WTC11 (cell line): ENCODE data around the gene NFS1. TPM values are rescaled to one million over a fixed set of nuclear protein-coding genes. Genes with fewer than 3 reads are reported as not detected.

Experiments used
- CBFB ChIP-seq: sonication (generic); formaldehyde crosslinking; IDR thresholded peaks from 2 replicates; pipeline ENCODE4 v1.8.1; 2022; ENCODE audit warnings: mild to moderate bottlenecking, low read depth, missing genetic modification reagents
- CREB1 ChIP-seq: sonication (generic); formaldehyde crosslinking; IDR thresholded peaks from 2 replicates; pipeline ENCODE4 v1.8.0; 2023; ENCODE audit warnings: mild to moderate bottlenecking, missing genetic modification reagents
- ESRRA ChIP-seq: sonication (generic); formaldehyde crosslinking; IDR thresholded peaks from 2 replicates; pipeline ENCODE4 v1.8.1; 2022; ENCODE audit warnings: mild to moderate bottlenecking, missing genetic modification reagents, borderline replicate concordance
- FOXJ3 ChIP-seq: sonication (generic); formaldehyde crosslinking; IDR thresholded peaks from 2 replicates; pipeline ENCODE4 v1.9.0; 2021; ENCODE audit warnings: missing genetic modification reagents, mild to moderate bottlenecking, borderline replicate concordance
- GTF2I ChIP-seq: fragments of 250-450 bp; sonication (Bioruptor Pico); conservative IDR thresholded peaks from 2 replicates; pipeline ENCODE4 v1.4.0; 2021; ENCODE audit warnings: mild to moderate bottlenecking
- JUN ChIP-seq: sonication (generic); formaldehyde crosslinking; IDR thresholded peaks from 2 replicates; pipeline ENCODE4 v1.8.0; 2023; ENCODE audit warnings: mild to moderate bottlenecking, missing genetic modification reagents
- MXD4 ChIP-seq: fragments of 250-450 bp; sonication (Bioruptor Pico); IDR thresholded peaks from 2 replicates; pipeline ENCODE4 v1.8.0; 2021; ENCODE audit warnings: mild to moderate bottlenecking, moderate library complexity, borderline replicate concordance
- MYBL2 ChIP-seq: sonication (generic); formaldehyde crosslinking; IDR thresholded peaks from 2 replicates; pipeline ENCODE4 v1.8.1; 2023; ENCODE audit warnings: mild to moderate bottlenecking, moderate library complexity, missing genetic modification reagents
- NFE2L1 ChIP-seq: sonication (generic); formaldehyde crosslinking; IDR thresholded peaks from 2 replicates; pipeline ENCODE4 v1.8.1; 2023; ENCODE audit warnings: missing genetic modification reagents
- NFYB ChIP-seq: sonication (generic); formaldehyde crosslinking; conservative IDR thresholded peaks from 2 replicates; pipeline ENCODE4 v1.8.0; 2022; ENCODE audit warnings: low read depth, missing genetic modification reagents
- NR1H2 ChIP-seq: sonication (generic); formaldehyde crosslinking; IDR thresholded peaks from 2 replicates; pipeline ENCODE4 v1.9.0; 2021; ENCODE audit warnings: mild to moderate bottlenecking, moderate library complexity, missing genetic modification reagents
- NR2C2 ChIP-seq: sonication (generic); formaldehyde crosslinking; IDR thresholded peaks from 2 replicates; pipeline ENCODE4 v1.8.0; 2022; ENCODE audit warnings: mild to moderate bottlenecking, missing genetic modification reagents
- OVOL2 ChIP-seq: fragments of 250-450 bp; sonication (Bioruptor Pico); IDR thresholded peaks from 2 replicates; pipeline ENCODE4 v1.9.0; 2021; ENCODE audit warnings: mild to moderate bottlenecking, borderline replicate concordance
- PRRX2 ChIP-seq: fragments of 250-450 bp; sonication (Bioruptor Pico); IDR thresholded peaks from 2 replicates; pipeline ENCODE4 v1.8.0; 2021; ENCODE audit warnings: mild to moderate bottlenecking
- RELA ChIP-seq: sonication (generic); formaldehyde crosslinking; IDR thresholded peaks from 2 replicates; pipeline ENCODE4 v1.8.1; 2022; ENCODE audit warnings: missing genetic modification reagents, mild to moderate bottlenecking, borderline replicate concordance
- SMAD4 ChIP-seq: sonication (generic); formaldehyde crosslinking; IDR thresholded peaks from 2 replicates; pipeline ENCODE4 v1.8.0; 2022; ENCODE audit warnings: mild to moderate bottlenecking, missing genetic modification reagents
- TP53 ChIP-seq: sonication (generic); formaldehyde crosslinking; IDR thresholded peaks from 2 replicates; pipeline ENCODE4 v1.8.1; 2023; ENCODE audit warnings: mild to moderate bottlenecking, missing genetic modification reagents
- ZNF317 ChIP-seq: sonication (generic); formaldehyde crosslinking; IDR thresholded peaks from 2 replicates; pipeline ENCODE4 v1.8.1; 2023; ENCODE audit warnings: low read depth, mild to moderate bottlenecking, moderate library complexity, missing genetic modification reagents, borderline replicate concordance
- ZNF396 ChIP-seq: fragments of 250-450 bp; sonication (Bioruptor Pico); IDR thresholded peaks from 2 replicates; pipeline ENCODE4 v1.8.0; 2021; ENCODE audit warnings: mild to moderate bottlenecking, moderate library complexity, borderline replicate concordance
- ZNF671 ChIP-seq: fragments of 250-450 bp; sonication (Bioruptor Pico); IDR thresholded peaks from 2 replicates; pipeline ENCODE4 v1.8.0; 2021; ENCODE audit warnings: mild to moderate bottlenecking
- total RNA-seq: library from RNA; stranded (reverse); gene quantifications from 3 replicates; pipeline ENCODE4 v1.2.3, GENCODE V29; 2021
- TF ChIP-seq, protein P1 (sequence below): fragments of 200-600 bp; IDR thresholded peaks from 2 replicates; pipeline ENCODE4 v1.8.0; 2022; ENCODE audit warnings: antibody characterized with exemption
- TF ChIP-seq, protein P2 (sequence below): sonication (generic); formaldehyde crosslinking; IDR thresholded peaks from 2 replicates; pipeline ENCODE4 v1.8.1; 2022; ENCODE audit warnings: low read depth, mild to moderate bottlenecking, moderate library complexity, missing genetic modification reagents, borderline replicate concordance
- TF ChIP-seq, protein P3 (sequence below): fragments of 250-450 bp; sonication (Bioruptor Pico); IDR thresholded peaks from 2 replicates; pipeline ENCODE4 v1.8.0; 2021; ENCODE audit warnings: mild to moderate bottlenecking
- TF ChIP-seq, protein P4 (sequence below): sonication (generic); formaldehyde crosslinking; IDR thresholded peaks from 2 replicates; pipeline ENCODE4 v1.8.0; 2022; ENCODE audit warnings: mild to moderate bottlenecking, missing genetic modification reagents
- TF ChIP-seq, protein P5 (sequence below): sonication (generic); formaldehyde crosslinking; IDR thresholded peaks from 2 replicates; pipeline ENCODE4 v1.8.1; 2023; ENCODE audit warnings: mild to moderate bottlenecking, missing genetic modification reagents, moderate library complexity
- TF ChIP-seq, protein P6 (sequence below): sonication (generic); formaldehyde crosslinking; IDR thresholded peaks from 2 replicates; pipeline ENCODE4 v1.8.0; 2023; ENCODE audit warnings: missing genetic modification reagents
- TF ChIP-seq, protein P7 (sequence below): sonication (generic); formaldehyde crosslinking; conservative IDR thresholded peaks from 2 replicates; pipeline ENCODE4 v1.8.1; 2022; ENCODE audit warnings: mild to moderate bottlenecking, missing genetic modification reagents
- TF ChIP-seq, protein P8 (sequence below): sonication (generic); formaldehyde crosslinking; IDR thresholded peaks from 2 replicates; pipeline ENCODE4 v1.8.0; 2023; ENCODE audit warnings: missing genetic modification reagents, mild to moderate bottlenecking, borderline replicate concordance

NFS1 gene
- total RNA-seq, 1 experiment from 2014 or later = 36.1 TPM

DNA sequence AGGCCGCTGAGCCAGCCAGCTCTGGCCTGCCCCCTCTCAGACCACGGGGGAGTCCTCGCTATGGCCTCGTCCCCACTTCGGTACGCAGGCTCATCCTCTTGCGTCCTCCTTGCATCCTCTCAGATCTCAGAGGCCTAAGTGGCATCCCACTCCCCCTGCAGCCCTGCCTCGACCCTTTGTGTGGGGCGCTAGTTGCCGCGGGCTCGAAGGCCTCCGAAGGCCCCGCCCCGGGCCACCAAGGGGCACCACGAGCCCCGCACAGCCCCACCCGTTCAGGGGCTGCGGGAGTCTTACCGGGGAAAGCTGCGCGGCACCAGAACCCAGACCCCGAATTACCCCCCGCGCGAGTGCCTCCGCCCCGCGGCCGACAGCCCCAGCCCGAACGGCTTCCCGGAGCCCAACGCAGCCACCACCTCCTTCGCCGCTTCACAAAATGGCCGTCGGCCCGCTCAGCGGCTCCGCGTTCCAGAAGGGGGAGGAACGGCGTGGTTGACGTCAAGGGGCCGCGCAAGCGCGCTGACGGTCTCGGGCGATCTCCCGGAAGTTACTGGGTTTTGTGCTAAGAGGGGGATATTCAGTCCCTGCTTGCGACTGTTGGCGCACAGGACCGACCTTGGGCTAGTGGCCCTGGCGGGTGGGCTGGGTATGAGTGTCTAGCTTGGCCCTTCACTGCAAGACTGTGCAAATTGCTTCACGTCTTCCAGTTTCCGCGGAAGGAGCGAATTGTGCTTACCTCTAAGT is 34.5 kb downstream of the NFS1 start, which contains the start of the genes CPNE1 and RBM12 (continued):
- TF ChIP-seq ZNF317 (CRISPR knock-in tag) = no peak
- TF ChIP-seq MXD4 = no peak
- TF ChIP-seq ZNF671 (CRISPR knock-in tag) = no peak
- TF ChIP-seq ZNF396 (CRISPR knock-in tag) = no peak
- TF ChIP-seq CREB1 (CRISPR knock-in tag) = no peak
- no peak for TF ChIP-seq SMAD4 (CRISPR knock-in tag)
- 0 out of 2 replicates have a peak, but pooled peaks have one; percentile 27 for TF ChIP-seq NFE2L1 (CRISPR knock-in tag)
- no peak; the same call in 1 of the 2 replicates for TF ChIP-seq NR2C2 (CRISPR knock-in tag)
- TF ChIP-seq JUN (CRISPR knock-in tag) = no peak
- TF ChIP-seq, protein P1, sequence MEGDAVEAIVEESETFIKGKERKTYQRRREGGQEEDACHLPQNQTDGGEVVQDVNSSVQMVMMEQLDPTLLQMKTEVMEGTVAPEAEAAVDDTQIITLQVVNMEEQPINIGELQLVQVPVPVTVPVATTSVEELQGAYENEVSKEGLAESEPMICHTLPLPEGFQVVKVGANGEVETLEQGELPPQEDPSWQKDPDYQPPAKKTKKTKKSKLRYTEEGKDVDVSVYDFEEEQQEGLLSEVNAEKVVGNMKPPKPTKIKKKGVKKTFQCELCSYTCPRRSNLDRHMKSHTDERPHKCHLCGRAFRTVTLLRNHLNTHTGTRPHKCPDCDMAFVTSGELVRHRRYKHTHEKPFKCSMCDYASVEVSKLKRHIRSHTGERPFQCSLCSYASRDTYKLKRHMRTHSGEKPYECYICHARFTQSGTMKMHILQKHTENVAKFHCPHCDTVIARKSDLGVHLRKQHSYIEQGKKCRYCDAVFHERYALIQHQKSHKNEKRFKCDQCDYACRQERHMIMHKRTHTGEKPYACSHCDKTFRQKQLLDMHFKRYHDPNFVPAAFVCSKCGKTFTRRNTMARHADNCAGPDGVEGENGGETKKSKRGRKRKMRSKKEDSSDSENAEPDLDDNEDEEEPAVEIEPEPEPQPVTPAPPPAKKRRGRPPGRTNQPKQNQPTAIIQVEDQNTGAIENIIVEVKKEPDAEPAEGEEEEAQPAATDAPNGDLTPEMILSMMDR = no peak
- no peak for TF ChIP-seq FOXJ3 (CRISPR knock-in tag)
- TF ChIP-seq, protein P2, sequence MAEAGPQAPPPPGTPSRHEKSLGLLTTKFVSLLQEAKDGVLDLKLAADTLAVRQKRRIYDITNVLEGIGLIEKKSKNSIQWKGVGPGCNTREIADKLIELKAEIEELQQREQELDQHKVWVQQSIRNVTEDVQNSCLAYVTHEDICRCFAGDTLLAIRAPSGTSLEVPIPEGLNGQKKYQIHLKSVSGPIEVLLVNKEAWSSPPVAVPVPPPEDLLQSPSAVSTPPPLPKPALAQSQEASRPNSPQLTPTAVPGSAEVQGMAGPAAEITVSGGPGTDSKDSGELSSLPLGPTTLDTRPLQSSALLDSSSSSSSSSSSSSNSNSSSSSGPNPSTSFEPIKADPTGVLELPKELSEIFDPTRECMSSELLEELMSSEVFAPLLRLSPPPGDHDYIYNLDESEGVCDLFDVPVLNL (CRISPR knock-in tag) = no peak
- TF ChIP-seq NR1H2 (CRISPR knock-in tag) = no peak
- TF ChIP-seq, protein P3, sequence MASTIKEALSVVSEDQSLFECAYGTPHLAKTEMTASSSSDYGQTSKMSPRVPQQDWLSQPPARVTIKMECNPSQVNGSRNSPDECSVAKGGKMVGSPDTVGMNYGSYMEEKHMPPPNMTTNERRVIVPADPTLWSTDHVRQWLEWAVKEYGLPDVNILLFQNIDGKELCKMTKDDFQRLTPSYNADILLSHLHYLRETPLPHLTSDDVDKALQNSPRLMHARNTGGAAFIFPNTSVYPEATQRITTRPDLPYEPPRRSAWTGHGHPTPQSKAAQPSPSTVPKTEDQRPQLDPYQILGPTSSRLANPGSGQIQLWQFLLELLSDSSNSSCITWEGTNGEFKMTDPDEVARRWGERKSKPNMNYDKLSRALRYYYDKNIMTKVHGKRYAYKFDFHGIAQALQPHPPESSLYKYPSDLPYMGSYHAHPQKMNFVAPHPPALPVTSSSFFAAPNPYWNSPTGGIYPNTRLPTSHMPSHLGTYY (CRISPR knock-in tag) = no peak
- TF ChIP-seq, protein P4, sequence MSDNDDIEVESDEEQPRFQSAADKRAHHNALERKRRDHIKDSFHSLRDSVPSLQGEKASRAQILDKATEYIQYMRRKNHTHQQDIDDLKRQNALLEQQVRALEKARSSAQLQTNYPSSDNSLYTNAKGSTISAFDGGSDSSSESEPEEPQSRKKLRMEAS (CRISPR knock-in tag) = peak; percentile 86
- no peak for TF ChIP-seq ESRRA (CRISPR knock-in tag)
- no peak for TF ChIP-seq RELA (CRISPR knock-in tag)
- TF ChIP-seq CBFB = peak; percentile 96; the same call in 1 of the 2 replicates
- TF ChIP-seq PRRX2 (CRISPR knock-in tag) = no peak
- TF ChIP-seq, protein P5, sequence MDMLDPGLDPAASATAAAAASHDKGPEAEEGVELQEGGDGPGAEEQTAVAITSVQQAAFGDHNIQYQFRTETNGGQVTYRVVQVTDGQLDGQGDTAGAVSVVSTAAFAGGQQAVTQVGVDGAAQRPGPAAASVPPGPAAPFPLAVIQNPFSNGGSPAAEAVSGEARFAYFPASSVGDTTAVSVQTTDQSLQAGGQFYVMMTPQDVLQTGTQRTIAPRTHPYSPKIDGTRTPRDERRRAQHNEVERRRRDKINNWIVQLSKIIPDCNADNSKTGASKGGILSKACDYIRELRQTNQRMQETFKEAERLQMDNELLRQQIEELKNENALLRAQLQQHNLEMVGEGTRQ (CRISPR knock-in tag) = no peak; the same call in 1 of the 2 replicates
- no peak; the same call in 1 of the 2 replicates for TF ChIP-seq NFYB
- 0 out of 2 replicates have a peak, but pooled peaks have one; percentile 18 for TF ChIP-seq MYBL2
- TF ChIP-seq TP53 (CRISPR knock-in tag) = peak; percentile 91
- TF ChIP-seq, protein P6, sequence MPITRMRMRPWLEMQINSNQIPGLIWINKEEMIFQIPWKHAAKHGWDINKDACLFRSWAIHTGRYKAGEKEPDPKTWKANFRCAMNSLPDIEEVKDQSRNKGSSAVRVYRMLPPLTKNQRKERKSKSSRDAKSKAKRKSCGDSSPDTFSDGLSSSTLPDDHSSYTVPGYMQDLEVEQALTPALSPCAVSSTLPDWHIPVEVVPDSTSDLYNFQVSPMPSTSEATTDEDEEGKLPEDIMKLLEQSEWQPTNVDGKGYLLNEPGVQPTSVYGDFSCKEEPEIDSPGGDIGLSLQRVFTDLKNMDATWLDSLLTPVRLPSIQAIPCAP (CRISPR knock-in tag) = no peak
- TF ChIP-seq, protein P7, sequence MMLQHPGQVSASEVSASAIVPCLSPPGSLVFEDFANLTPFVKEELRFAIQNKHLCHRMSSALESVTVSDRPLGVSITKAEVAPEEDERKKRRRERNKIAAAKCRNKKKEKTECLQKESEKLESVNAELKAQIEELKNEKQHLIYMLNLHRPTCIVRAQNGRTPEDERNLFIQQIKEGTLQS = no peak
- TF ChIP-seq GTF2I (CRISPR knock-in tag) = no peak
- TF ChIP-seq OVOL2 (CRISPR knock-in tag) = no peak
- TF ChIP-seq, protein P8, sequence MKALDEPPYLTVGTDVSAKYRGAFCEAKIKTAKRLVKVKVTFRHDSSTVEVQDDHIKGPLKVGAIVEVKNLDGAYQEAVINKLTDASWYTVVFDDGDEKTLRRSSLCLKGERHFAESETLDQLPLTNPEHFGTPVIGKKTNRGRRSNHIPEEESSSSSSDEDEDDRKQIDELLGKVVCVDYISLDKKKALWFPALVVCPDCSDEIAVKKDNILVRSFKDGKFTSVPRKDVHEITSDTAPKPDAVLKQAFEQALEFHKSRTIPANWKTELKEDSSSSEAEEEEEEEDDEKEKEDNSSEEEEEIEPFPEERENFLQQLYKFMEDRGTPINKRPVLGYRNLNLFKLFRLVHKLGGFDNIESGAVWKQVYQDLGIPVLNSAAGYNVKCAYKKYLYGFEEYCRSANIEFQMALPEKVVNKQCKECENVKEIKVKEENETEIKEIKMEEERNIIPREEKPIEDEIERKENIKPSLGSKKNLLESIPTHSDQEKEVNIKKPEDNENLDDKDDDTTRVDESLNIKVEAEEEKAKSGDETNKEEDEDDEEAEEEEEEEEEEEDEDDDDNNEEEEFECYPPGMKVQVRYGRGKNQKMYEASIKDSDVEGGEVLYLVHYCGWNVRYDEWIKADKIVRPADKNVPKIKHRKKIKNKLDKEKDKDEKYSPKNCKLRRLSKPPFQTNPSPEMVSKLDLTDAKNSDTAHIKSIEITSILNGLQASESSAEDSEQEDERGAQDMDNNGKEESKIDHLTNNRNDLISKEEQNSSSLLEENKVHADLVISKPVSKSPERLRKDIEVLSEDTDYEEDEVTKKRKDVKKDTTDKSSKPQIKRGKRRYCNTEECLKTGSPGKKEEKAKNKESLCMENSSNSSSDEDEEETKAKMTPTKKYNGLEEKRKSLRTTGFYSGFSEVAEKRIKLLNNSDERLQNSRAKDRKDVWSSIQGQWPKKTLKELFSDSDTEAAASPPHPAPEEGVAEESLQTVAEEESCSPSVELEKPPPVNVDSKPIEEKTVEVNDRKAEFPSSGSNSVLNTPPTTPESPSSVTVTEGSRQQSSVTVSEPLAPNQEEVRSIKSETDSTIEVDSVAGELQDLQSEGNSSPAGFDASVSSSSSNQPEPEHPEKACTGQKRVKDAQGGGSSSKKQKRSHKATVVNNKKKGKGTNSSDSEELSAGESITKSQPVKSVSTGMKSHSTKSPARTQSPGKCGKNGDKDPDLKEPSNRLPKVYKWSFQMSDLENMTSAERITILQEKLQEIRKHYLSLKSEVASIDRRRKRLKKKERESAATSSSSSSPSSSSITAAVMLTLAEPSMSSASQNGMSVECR (CRISPR knock-in tag) = peak; percentile 75; the same call in 1 of the 2 replicates
